Calu3 (cell line): Measurements from ENCODE around the gene LMAN2. TPM values are rescaled to one million over a fixed set of nuclear protein-coding genes. Genes with fewer than 3 reads are reported as not detected.

ENCODE experiments used
- BruUV-seq: library from RNA; stranded (reverse); fragments of 400-500 nt; replicated peaks from 2 replicates; lab custom pipeline; 2021; lab: Mats Ljungman, UMichigan
- CTCF ChIA-PET: fragments of 300-600 bp; sonication (Branson Sonifier 250); formaldehyde crosslinking; loops from one replicate; lab custom pipeline; 2022; ENCODE audit warnings: antibody characterized with exemption; lab: Charles Lee
- DNase-seq: peaks from one replicate; pipeline ENCODE4 v3.0.0; 2022
- H3K27ac Mint-ChIP-seq: one replicate; pipeline ENCODE4 v1.8.0; 2022; ENCODE audit warnings: mixed read lengths; ENCODE audit not compliant: unreplicated experiment
- H3K27me3 Mint-ChIP-seq: one replicate; pipeline ENCODE4 v1.8.0; 2022; ENCODE audit warnings: mixed read lengths; ENCODE audit not compliant: unreplicated experiment
- H3K36me3 Mint-ChIP-seq: one replicate; pipeline ENCODE4 v1.8.0; 2022; ENCODE audit warnings: mild to moderate bottlenecking, moderate library complexity, mixed read lengths; ENCODE audit not compliant: insufficient read depth, unreplicated experiment
- H3K4me1 Mint-ChIP-seq: one replicate; pipeline ENCODE4 v1.8.0; 2022; ENCODE audit warnings: mild to moderate bottlenecking, low read depth, mixed read lengths; ENCODE audit not compliant: unreplicated experiment
- H3K4me3 Mint-ChIP-seq: one replicate; pipeline ENCODE4 v1.8.0; 2022; ENCODE audit warnings: mild to moderate bottlenecking, low read depth, moderate library complexity, mixed read lengths; ENCODE audit not compliant: unreplicated experiment
- H3K9me3 Mint-ChIP-seq: one replicate; pipeline ENCODE4 v1.8.0; 2022; ENCODE audit warnings: low read depth, mixed read lengths; ENCODE audit not compliant: unreplicated experiment
- CTCF ChIP-seq: fragments of 200-600 bp; IDR thresholded peaks from one replicate; pipeline ENCODE4 v1.8.0; 2022; ENCODE audit warnings: antibody characterized with exemption; ENCODE audit not compliant: unreplicated experiment
- intact Hi-C: fragments of 100-400 bp; cut with micrococcal nuclease; formaldehyde crosslinking; loops from one replicate; pipeline ENCODE4 v1.10.0; 2022; ENCODE audit not compliant: unreplicated experiment
- total RNA-seq: library from RNA; stranded (reverse); gene quantifications from 2 replicates; pipeline ENCODE4 v1.2.3, GENCODE V29; 2022

LMAN2 gene
- total RNA-seq, 1 experiment from 2014 or later = 278 TPM

- H3K27ac Mint-ChIP-seq = no peak overlapping the region
- CTCF ChIA-PET = interaction anchor here (0.6 kb wide), 1 partner anchor 16 kb away, joined by 7 read pairs; no protein-coding TSS in a partner anchor
- no TSS peak for BruUV-seq
Observed at GRCh38 chr5:177396807-177397206, 45.3 kb upstream of the LMAN2 start.

GRCh38 chr5:177396078-177396477, 44.6 kb upstream of the LMAN2 start:
- Mint-ChIP-seq H3K36me3 (peaks cover 5% of the 10 kb centered on the region), H3K27ac (no peak overlapping the region), H3K27me3 (no peaks in the 10 kb centered on the region), H3K4me3 (no peak overlapping the region), H3K9me3 (no peaks in the 10 kb centered on the region), H3K4me1 (peaks cover 6% of the 10 kb centered on the region)
- BruUV-seq = no TSS peak
- no peak for DNase-seq
- intact Hi-C loops = no loop called here
- CTCF ChIA-PET = no interaction called here
- TF ChIP-seq CTCF = no peak

More at GRCh38 chr5:177396807-177397206, 45.3 kb upstream of the LMAN2 start:
- Mint-ChIP-seq H3K36me3 (no peaks in the 10 kb centered on the region), H3K9me3 (no peaks in the 10 kb centered on the region), H3K27me3 (no peaks in the 10 kb centered on the region), H3K4me1 (no peaks in the 10 kb centered on the region), H3K4me3 (no peak overlapping the region)
- intact Hi-C loops = no loop called here
- no peak for TF ChIP-seq CTCF
- no peak for DNase-seq

- Mint-ChIP-seq H3K9me3 (no peaks in the 10 kb centered on the region), H3K4me1 (peaks cover 27% of the 10 kb centered on the region), H3K27ac (no peak overlapping the region), H3K36me3 (peaks cover 19% of the 10 kb centered on the region), H3K27me3 (no peaks in the 10 kb centered on the region), H3K4me3 (no peak overlapping the region)
- no peak for DNase-seq
- no peak for TF ChIP-seq CTCF
- CTCF ChIA-PET = interaction anchor here (0.6 to 5.3 kb wide), 2 partner anchors 10 to 44 kb away, joined by 4 to 94 read pairs; no protein-coding TSS in a partner anchor
- intact Hi-C loops = no loop called here
- no TSS peak for BruUV-seq
Observed at GRCh38 chr5:177393990-177394389, 42.5 kb upstream of the LMAN2 start.

- Mint-ChIP-seq H3K4me1 (peaks cover 34% of the 10 kb centered on the region), H3K4me3 (no peak overlapping the region), H3K27ac (no peak overlapping the region), H3K36me3 (peaks cover 19% of the 10 kb centered on the region), H3K9me3 (no peaks in the 10 kb centered on the region), H3K27me3 (no peaks in the 10 kb centered on the region)
- CTCF ChIA-PET = interaction anchor here (5.3 kb wide), 1 partner anchor 11 kb away, joined by 94 read pairs; no protein-coding TSS in a partner anchor
- TF ChIP-seq CTCF = no peak
- BruUV-seq = no TSS peak
- no peak for DNase-seq
- intact Hi-C loops = no loop called here
Observed at GRCh38 chr5:177393206-177393765, 41.8 kb upstream of the LMAN2 start.
